ENCODE data around the gene PTEN. TPM values are rescaled to one million over a fixed set of nuclear protein-coding genes. Genes with fewer than 3 reads are reported as not detected.

PTEN gene
- total and polyA plus RNA-seq, 4 donors = 11.5 to 76.6 (median 37.5) TPM

- TF ChIP-seq REST (IDR thresholded peaks at IDR 0.05) (no peak), JUND (IDR thresholded peaks at IDR 0.05) (no peak), RAD21 (IDR thresholded peaks at IDR 0.05) (no peak)
Observed at GRCh38 chr10:87923233-87923632, 59.8 kb downstream of the PTEN start (continued).

GRCh38 chr10:87925570-87925969 lies 62.1 kb downstream of the PTEN start:
- no peak overlapping the region for H3K4me3 ChIP-seq (ENCODE audit: low read depth in 1 of 3, low read length in 3 of 3)
- TF ChIP-seq SP1 (IDR thresholded peaks at IDR 0.05) (no peak), GABPA (IDR thresholded peaks at IDR 0.05 in 1 of 2, conservative IDR thresholded peaks at IDR 0.05 in 1 of 2) (no peak), HNF4A (conservative IDR thresholded peaks at IDR 0.05) (no peak), TAF1 (conservative IDR thresholded peaks at IDR 0.05) (no peak), RAD21 (IDR thresholded peaks at IDR 0.05) (no peak), ATF3 (IDR thresholded peaks at IDR 0.05) (no peak), FOXA2 (IDR thresholded peaks at IDR 0.05) (no peak), JUND (IDR thresholded peaks at IDR 0.05) (no peak), FOXA1 (IDR thresholded peaks at IDR 0.05) (no peak), REST (IDR thresholded peaks at IDR 0.05) (no peak), HNF4G (IDR thresholded peaks at IDR 0.05) (no peak), YY1 (IDR thresholded peaks at IDR 0.05) (no peak), NR2F2 (IDR thresholded peaks at IDR 0.05) (no peak), ZBTB33 (IDR thresholded peaks at IDR 0.05) (no peak), MAX (IDR thresholded peaks at IDR 0.05) (no peak), CTCF (IDR thresholded peaks at IDR 0.05; ENCODE audit: low read depth, low read length, missing input control) (no peak), EGR1 (IDR thresholded peaks at IDR 0.05; ENCODE audit: low read depth in 2 of 2) (no peak), RXRA (IDR thresholded peaks at IDR 0.05) (no peak)
- H3K36me3 ChIP-seq (ENCODE audit: control insufficient read depth in 4 of 4, insufficient read depth in 3 of 4, low read depth in 1 of 4, low read length in 3 of 4) = peaks cover 0 to 2% (median 0%) of the 10 kb centered on the region in 4 donors
- no peak overlapping the region for H3K9ac ChIP-seq (ENCODE audit: low read depth in 1 of 2, low read length in 2 of 2)
- no peak for DNase-seq (ENCODE audit: low spot score)
- H3K9me3 ChIP-seq (ENCODE audit: control insufficient read depth in 4 of 4, low read length in 3 of 4) = no peaks in the 10 kb centered on the region
- WGBS = 42% methylated on average over 2 of the region's 2 CpGs
- H3K27ac ChIP-seq (ENCODE audit: low read depth in 1 of 2, low read length in 2 of 2) = no peak overlapping the region
- peaks cover 1 to 16% (median 2%) of the 10 kb centered on the region in 4 donors for H3K4me1 ChIP-seq (ENCODE audit: control insufficient read depth in 4 of 4, insufficient read depth in 4 of 4, low read length in 3 of 4)
- H3K27me3 ChIP-seq (ENCODE audit: control insufficient read depth in 4 of 4, insufficient read depth in 4 of 4, low read length in 3 of 4) = no peaks in the 10 kb centered on the region
